Measurements from ENCODE around the gene CLTRN. TPM values are rescaled to one million over a fixed set of nuclear protein-coding genes. Genes with fewer than 3 reads are reported as not detected.

The CLTRN gene
- total and polyA plus RNA-seq, 2 donors (not counting 1 experiment from before 2014, with no cell fraction given), result 0.50 to 0.51 TPM

GRCh38 chrX:15598026-15598425 lies 66.6 kb downstream of the CLTRN start:
- Histone ChIP-seq H3K27me3 (ENCODE audit: control insufficient read depth, insufficient read depth, low read length) (no peaks in the 10 kb centered on the region), H4K20me1 (ENCODE audit: control insufficient read depth, extremely low read depth, insufficient read depth, low read length) (no peaks in the 10 kb centered on the region), H3K9ac (ENCODE audit: insufficient read depth, low read length) (no peak overlapping the region), H3K4me2 (ENCODE audit: extremely low read depth, insufficient read depth, low read length) (no peak overlapping the region), H3K79me2 (ENCODE audit: control insufficient read depth, insufficient read depth, low read length) (no peaks in the 10 kb centered on the region), H3K9me3 (ENCODE audit: control insufficient read depth, insufficient read depth, low read depth, low read length) (no peaks in the 10 kb centered on the region), H2AFZ (ENCODE audit: low read length) (no peak overlapping the region), H3K36me3 (ENCODE audit: control insufficient read depth, insufficient read depth, low read length) (no peaks in the 10 kb centered on the region), H3K4me3 (replicated peaks in 1 of 4; ENCODE audit: control extremely low read depth in 1 of 4, insufficient read depth in 1 of 4, low read depth in 3 of 4, low read length in 4 of 4) (no peak overlapping the region), H3K4me1 (ENCODE audit: control insufficient read depth, extremely low read depth, insufficient read depth, low read length) (no peaks in the 10 kb centered on the region), H3K27ac (ENCODE audit: insufficient read depth, low read length) (no peak overlapping the region)
- TF ChIP-seq CTCF (conservative IDR thresholded peaks at IDR 0.05 in 1 of 2, IDR thresholded peaks at IDR 0.05 in 1 of 2; ENCODE audit: low read depth in 1 of 2, low read length in 2 of 2), result no peak
- no peak for TF ChIP-seq EZH2 (IDR thresholded peaks at IDR 0.05; ENCODE audit: low read length, missing control alignments)
- DNase-seq (ENCODE audit: low read depth in 2 of 2), result peak in 1 of 2 donors; percentile 10

GRCh38 chrX:15594371-15594770 lies 70.2 kb downstream of the CLTRN start:
- no peaks in the 10 kb centered on the region for H4K20me1 ChIP-seq (ENCODE audit: control insufficient read depth, extremely low read depth, insufficient read depth, low read length)
- H3K4me3 ChIP-seq (replicated peaks in 1 of 4; ENCODE audit: control extremely low read depth in 1 of 4, insufficient read depth in 1 of 4, low read depth in 3 of 4, low read length in 4 of 4), result no peak overlapping the region
- no peak overlapping the region for H3K27ac ChIP-seq (ENCODE audit: insufficient read depth, low read length)
- no peak overlapping the region for H3K4me2 ChIP-seq (ENCODE audit: extremely low read depth, insufficient read depth, low read length)
- no peaks in the 10 kb centered on the region for H3K79me2 ChIP-seq (ENCODE audit: control insufficient read depth, insufficient read depth, low read length)
- H3K9ac ChIP-seq (ENCODE audit: insufficient read depth, low read length), result no peak overlapping the region
- no peak for DNase-seq (ENCODE audit: low read depth in 2 of 2)
- no peaks in the 10 kb centered on the region for H3K9me3 ChIP-seq (ENCODE audit: control insufficient read depth, insufficient read depth, low read depth, low read length)
- no peaks in the 10 kb centered on the region for H3K27me3 ChIP-seq (ENCODE audit: control insufficient read depth, insufficient read depth, low read length)
- H3K36me3 ChIP-seq (ENCODE audit: control insufficient read depth, insufficient read depth, low read length), result no peaks in the 10 kb centered on the region
- H2AFZ ChIP-seq (ENCODE audit: low read length), result no peak overlapping the region
- TF ChIP-seq EZH2 (IDR thresholded peaks at IDR 0.05; ENCODE audit: low read length, missing control alignments), result no peak
- no peak for TF ChIP-seq CTCF (conservative IDR thresholded peaks at IDR 0.05 in 1 of 2, IDR thresholded peaks at IDR 0.05 in 1 of 2; ENCODE audit: low read depth in 1 of 2, low read length in 2 of 2)
- H3K4me1 ChIP-seq (ENCODE audit: control insufficient read depth, extremely low read depth, insufficient read depth, low read length), result no peaks in the 10 kb centered on the region

GRCh38 chrX:15579778-15580747 lies 84.5 kb downstream of the CLTRN start:
- H2AFZ ChIP-seq (ENCODE audit: low read length), result no peak overlapping the region
- no peaks in the 10 kb centered on the region for H3K79me2 ChIP-seq (ENCODE audit: control insufficient read depth, insufficient read depth, low read length)
- H3K27me3 ChIP-seq (ENCODE audit: control insufficient read depth, insufficient read depth, low read length), result no peaks in the 10 kb centered on the region

More at GRCh38 chrX:15579778-15580747, 84.5 kb downstream of the CLTRN start:
- DNase-seq (ENCODE audit: low read depth in 2 of 2), result peak; percentile 6 to 74
- TF ChIP-seq CTCF (conservative IDR thresholded peaks at IDR 0.05 in 1 of 2, IDR thresholded peaks at IDR 0.05 in 1 of 2; ENCODE audit: low read depth in 1 of 2, low read length in 2 of 2) (no peak), EZH2 (IDR thresholded peaks at IDR 0.05; ENCODE audit: low read length, missing control alignments) (no peak)
- Histone ChIP-seq H3K4me1 (ENCODE audit: control insufficient read depth, extremely low read depth, insufficient read depth, low read length) (no peaks in the 10 kb centered on the region), H3K4me2 (ENCODE audit: extremely low read depth, insufficient read depth, low read length) (no peak overlapping the region), H3K27ac (ENCODE audit: insufficient read depth, low read length) (no peak overlapping the region), H4K20me1 (ENCODE audit: control insufficient read depth, extremely low read depth, insufficient read depth, low read length) (no peaks in the 10 kb centered on the region), H3K9ac (ENCODE audit: insufficient read depth, low read length) (no peak overlapping the region), H3K4me3 (replicated peaks in 1 of 4; ENCODE audit: control extremely low read depth in 1 of 4, insufficient read depth in 1 of 4, low read depth in 3 of 4, low read length in 4 of 4) (no peak overlapping the region), H3K36me3 (ENCODE audit: control insufficient read depth, insufficient read depth, low read length) (no peaks in the 10 kb centered on the region), H3K9me3 (ENCODE audit: control insufficient read depth, insufficient read depth, low read depth, low read length) (no peaks in the 10 kb centered on the region)

All from fibroblast of lung (primary cell).